ENCODE results near the gene RNASE4. TPM values are rescaled to one million over a fixed set of nuclear protein-coding genes. Genes with fewer than 3 reads are reported as not detected.

The RNASE4 gene, protein sequence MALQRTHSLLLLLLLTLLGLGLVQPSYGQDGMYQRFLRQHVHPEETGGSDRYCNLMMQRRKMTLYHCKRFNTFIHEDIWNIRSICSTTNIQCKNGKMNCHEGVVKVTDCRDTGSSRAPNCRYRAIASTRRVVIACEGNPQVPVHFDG
- total RNA-seq: 9.4 and 38.9 TPM in 2 replicates

DNA sequence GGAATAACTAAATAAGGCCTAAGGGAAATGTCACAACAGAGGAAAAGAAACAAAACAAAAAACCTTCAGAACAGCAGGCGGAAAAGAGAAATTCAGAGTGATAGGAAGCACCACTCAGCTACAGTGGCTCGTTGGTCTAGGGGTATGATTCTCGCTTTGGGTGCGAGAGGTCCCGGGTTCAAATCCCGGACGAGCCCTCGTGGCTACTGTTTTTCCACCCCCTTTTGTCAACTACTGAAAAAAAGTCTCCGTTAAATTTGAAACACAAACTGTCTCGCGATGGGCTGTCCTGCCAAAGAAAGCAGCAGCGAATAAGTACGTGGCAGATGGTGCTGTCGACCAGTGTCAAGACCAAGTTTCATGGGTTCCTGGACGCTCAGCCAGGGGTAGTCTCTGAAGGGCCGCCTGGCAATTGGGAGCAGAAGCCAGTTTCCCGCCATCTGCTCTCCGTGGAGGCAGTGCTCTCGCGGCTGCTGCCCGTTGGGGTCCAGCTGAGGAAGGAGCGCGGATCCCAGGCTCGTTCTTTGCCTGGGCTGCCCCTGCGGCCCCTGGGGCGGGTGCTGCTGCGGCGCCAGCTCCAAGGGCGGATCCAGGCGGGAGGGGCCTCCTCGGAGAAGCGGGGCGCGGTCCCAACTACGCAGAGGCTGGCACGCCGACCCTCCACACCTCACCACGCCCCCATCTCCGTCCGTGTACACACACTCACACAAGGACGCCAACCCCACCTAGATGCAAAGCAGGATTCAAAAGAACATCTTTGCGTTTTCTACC, at the start of gene RNASE4:
Gene RNASE4, plus strand, starts transcription at position 670 of the 771 bp plus-strand sequence. CDS start 14,812 bp downstream, outside the sequence.

DNA sequence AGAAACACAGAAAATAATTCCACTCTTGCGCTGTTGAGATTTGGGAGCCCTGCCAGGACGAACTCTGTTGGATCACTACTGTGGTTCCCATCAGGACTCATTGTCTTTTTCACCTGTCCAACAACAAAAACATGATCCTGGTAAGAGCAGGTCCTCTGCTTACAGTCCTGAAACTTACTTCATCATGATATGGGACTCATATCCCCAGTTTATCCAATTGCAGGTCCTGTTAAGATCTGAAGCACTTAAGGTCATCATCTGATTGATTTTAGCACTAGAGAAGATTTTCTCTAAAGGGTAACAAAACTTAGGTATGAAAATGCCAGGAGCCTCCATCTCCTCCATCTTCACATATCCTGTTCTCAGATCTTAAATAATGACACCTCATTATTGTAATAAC, 42.8 kb upstream of the RNASE4 start, which contains the start of gene OR6S1:
Gene OR6S1, minus strand, starts transcription at position 101 of the 400 bp plus-strand sequence. Its CDS starts 0 bp downstream, at position 101.

DNA sequence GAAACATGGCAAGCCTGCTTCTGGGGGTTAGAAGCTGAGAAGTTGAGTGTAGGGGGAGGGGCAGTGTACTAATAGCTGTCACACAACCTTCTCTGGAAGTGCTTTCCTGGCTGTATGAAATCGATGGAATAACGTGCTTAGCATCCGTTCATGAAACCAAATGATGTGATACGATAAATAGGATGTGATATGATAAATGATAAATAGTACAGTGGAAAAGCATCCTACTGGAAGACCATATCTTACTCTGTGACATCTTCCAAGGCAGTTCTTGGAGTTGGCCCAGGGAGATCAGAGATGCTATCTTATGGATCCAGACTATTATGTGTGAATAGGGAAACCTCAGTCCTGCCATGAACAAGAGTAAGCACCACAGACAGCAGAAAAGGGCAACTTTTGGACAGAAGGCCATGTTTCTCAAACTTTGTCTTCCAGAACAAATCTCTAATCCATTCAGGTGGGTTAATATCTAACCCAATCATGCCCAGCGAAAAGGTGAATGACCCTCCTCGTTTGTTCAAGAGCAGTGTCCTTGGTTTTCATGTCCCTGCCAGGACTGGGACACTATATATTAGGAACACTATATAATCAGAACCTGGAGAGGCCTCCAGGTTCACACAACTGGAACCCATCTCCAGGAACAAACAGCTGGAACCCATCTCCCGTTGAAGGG, 3.9 kb downstream of the RNASE4 start, which contains the start of gene ANG:
Gene ANG, plus strand, starts transcription at position 598 of the 673 bp plus-strand sequence. CDS start 4,801 bp downstream, outside the sequence.

DNA sequence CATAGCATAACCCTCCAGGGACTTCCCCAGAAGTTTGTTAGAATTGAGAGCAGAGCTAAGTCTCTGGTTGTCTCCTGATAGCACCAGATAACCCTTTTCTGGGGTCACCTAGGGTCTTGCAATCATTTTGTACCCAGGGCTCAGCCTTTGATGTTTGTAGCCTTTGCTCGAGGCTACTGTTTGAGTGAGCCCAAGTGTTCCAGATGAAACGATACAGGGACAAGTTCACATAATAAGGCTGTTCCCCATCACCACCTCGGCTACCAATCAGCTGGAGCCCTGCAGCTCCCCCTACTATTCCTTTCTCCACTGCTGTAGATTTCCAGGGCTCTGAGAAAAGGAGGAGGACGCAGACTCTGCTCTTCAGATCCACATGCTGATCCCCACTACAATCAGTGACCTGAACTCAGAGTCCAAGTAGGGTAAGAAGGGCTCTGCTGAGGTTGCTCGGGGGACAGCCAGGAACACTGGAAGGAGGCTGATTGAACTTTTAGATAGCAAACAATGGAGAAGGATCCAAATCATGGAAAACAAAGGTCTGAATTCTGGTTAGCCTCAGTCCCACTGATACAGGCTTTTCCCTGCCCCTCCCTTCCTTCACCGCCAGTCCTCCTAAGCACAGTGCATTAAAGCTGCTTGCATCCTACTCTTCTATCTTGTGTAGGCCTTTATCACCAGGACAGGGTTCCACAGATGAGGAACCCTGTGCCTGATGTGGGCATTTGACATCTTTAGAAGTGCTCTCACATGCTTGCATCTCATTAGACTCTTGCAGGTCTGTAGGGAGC, 61.4 kb downstream of the RNASE4 start, which contains the start of gene EDDM3A:
Gene EDDM3A, plus strand, starts transcription at position 317 of the 788 bp plus-strand sequence. CDS start 1,694 bp downstream, outside the sequence.

Other genes starting within 250 kb of the RNASE4 start
- gene KLHL33, start 248.4 kb upstream of the RNASE4 start, total RNA-seq: under 0.01 and 0.28 TPM in 2 replicates
- 27.9 and 58.1 TPM in 2 replicates for gene OSGEP, start 229.7 kb upstream of the RNASE4 start, total RNA-seq
- gene APEX1, start 229.3 kb upstream of the RNASE4 start, total RNA-seq: 41.4 and 144 TPM in 2 replicates
- 12.1 and 22.8 TPM in 2 replicates for gene PIP4P1, start 223.1 kb upstream of the RNASE4 start, total RNA-seq
- 47.1 and 164 TPM in 2 replicates for gene PNP, start 215.2 kb upstream of the RNASE4 start, total RNA-seq
- gene RNASE10, start 179.0 kb upstream of the RNASE4 start, total RNA-seq: not detected in 2 replicates
- gene RNASE9, start 123.5 kb upstream of the RNASE4 start, total RNA-seq: not detected in 2 replicates
- not detected in 2 replicates for gene RNASE11, start 96.6 kb upstream of the RNASE4 start, total RNA-seq
- gene RNASE12, start 93.2 kb upstream of the RNASE4 start, total RNA-seq: not detected in 2 replicates
- gene OR6S1, start 42.9 kb upstream of the RNASE4 start, total RNA-seq: not detected in 2 replicates
- 6.7 and 10.1 TPM in 2 replicates for gene ANG, start 4.2 kb downstream of the RNASE4 start, total RNA-seq
- gene EDDM3A, start 61.3 kb downstream of the RNASE4 start, total RNA-seq: not detected in 2 replicates
- gene EDDM3B, start 83.8 kb downstream of the RNASE4 start, total RNA-seq: not detected in 2 replicates
- gene RNASE6, start 96.7 kb downstream of the RNASE4 start, total RNA-seq: not detected in 2 replicates
- 0.96 and 5.4 TPM in 2 replicates for gene RNASE1, start 118.3 kb downstream of the RNASE4 start, total RNA-seq
- not detected in 2 replicates for gene RNASE3, start 206.8 kb downstream of the RNASE4 start, total RNA-seq